ENCODE data around the gene PHKA1.
A peak's percentile ranks its signal among the peaks of the same experiment; 100 is the strongest.

The PHKA1 gene

DNA sequence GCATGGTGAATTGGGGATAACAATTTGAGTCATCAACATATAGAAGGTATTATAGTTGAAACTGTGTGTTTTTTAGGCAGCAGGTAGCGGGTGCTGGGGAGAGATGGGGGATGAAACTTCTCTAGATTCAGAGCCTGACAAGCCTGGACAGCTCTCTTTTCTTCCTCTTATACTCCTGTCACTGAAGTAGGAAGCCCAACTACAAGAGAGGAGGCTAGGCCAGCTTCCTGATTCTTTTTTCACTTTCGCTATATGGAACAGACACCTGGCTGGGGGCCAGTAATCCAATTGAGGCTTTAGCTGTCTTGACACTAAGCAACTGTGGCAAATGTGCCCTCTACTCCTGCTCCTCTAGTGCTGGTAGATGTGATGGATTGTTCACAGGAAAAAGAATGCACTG is 69.2 kb downstream of the PHKA1 start:
- CTCF ChIA-PET: no interaction called here

DNA sequence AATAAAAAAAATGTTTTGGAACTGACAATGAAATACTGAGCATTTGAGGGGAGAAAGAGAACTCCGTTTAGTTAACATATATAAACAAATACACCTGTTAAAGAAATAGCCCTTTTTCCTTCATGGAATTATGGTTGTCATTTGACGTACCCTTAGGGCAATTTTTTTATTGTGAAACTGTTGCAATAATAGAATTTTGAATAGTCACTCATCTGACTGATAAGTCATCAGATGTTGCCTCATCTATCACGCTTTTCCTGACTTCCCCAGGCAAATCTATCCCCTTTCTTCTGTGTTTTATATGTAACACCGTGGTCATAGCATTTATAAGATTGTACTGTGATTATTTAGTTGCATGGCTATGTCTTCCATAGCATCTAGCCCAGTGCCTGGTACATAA is 72.5 kb downstream of the PHKA1 start:
- POLR2A ChIA-PET: no interaction called here
- H3K36me3 ChIP-seq (ENCODE audit: control insufficient read depth in 4 of 4, insufficient read depth in 4 of 4, low read length in 3 of 4): no peaks in the 10 kb centered on the region
- no peak overlapping the region for H3K4me3 ChIP-seq (ENCODE audit: control insufficient read depth in 1 of 7, extremely low read depth in 1 of 7, insufficient read depth in 4 of 7, low read depth in 2 of 7, low read length in 6 of 7)
- 80% methylated on average over 1 of the region's 4 CpGs for WGBS (ENCODE audit: insufficient coverage)
- peaks cover 0 to 4% (median 0%) of the 10 kb centered on the region in 4 experiments for H3K4me1 ChIP-seq (ENCODE audit: control extremely low read depth in 1 of 4, control insufficient read depth in 4 of 4, insufficient read depth in 4 of 4, low read length in 3 of 4)
- H3K27ac ChIP-seq (ENCODE audit: insufficient read depth in 1 of 2, low read depth in 1 of 2, low read length in 2 of 2, poor library complexity in 1 of 2, severe bottlenecking in 2 of 2): no peak overlapping the region
- DNase-seq: no peak
- peaks cover 0 to 1% (median 0%) of the 10 kb centered on the region in 5 experiments for H3K9me3 ChIP-seq (ENCODE audit: control extremely low read depth in 1 of 5, control insufficient read depth in 4 of 5, insufficient read depth in 2 of 5, low read depth in 1 of 5, low read length in 4 of 5)
- H3K27me3 ChIP-seq (replicated peaks in 2 of 5; ENCODE audit: control insufficient read depth in 4 of 5, insufficient read depth in 5 of 5, low read length in 4 of 5): no peaks in the 10 kb centered on the region
- CTCF ChIA-PET: no interaction called here

More for the DNA sequence above, 69.2 kb downstream of the PHKA1 start:
- Histone ChIP-seq H3K9me3 (ENCODE audit: control extremely low read depth in 1 of 5, control insufficient read depth in 4 of 5, insufficient read depth in 2 of 5, low read depth in 1 of 5, low read length in 4 of 5) (no peaks in the 10 kb centered on the region), H3K27ac (ENCODE audit: insufficient read depth in 1 of 2, low read depth in 1 of 2, low read length in 2 of 2, poor library complexity in 1 of 2, severe bottlenecking in 2 of 2) (no peak overlapping the region), H3K36me3 (ENCODE audit: control insufficient read depth in 4 of 4, insufficient read depth in 4 of 4, low read length in 3 of 4) (peaks cover 0 to 2% (median under 1%) of the 10 kb centered on the region in 4 experiments), H3K4me3 (ENCODE audit: control insufficient read depth in 1 of 7, extremely low read depth in 1 of 7, insufficient read depth in 4 of 7, low read depth in 2 of 7, low read length in 6 of 7) (no peak overlapping the region), H3K27me3 (replicated peaks in 2 of 5; ENCODE audit: control insufficient read depth in 4 of 5, insufficient read depth in 5 of 5, low read length in 4 of 5) (no peaks in the 10 kb centered on the region), H3K4me1 (ENCODE audit: control extremely low read depth in 1 of 4, control insufficient read depth in 4 of 4, insufficient read depth in 4 of 4, low read length in 3 of 4) (peaks cover 0 to 4% (median 0%) of the 10 kb centered on the region in 4 experiments)
- POLR2A ChIA-PET: no interaction called here
- WGBS (ENCODE audit: insufficient coverage): 75% methylated on average over 2 of the region's 2 CpGs
- peak; percentile 3 to 40 (median 33) for DNase-seq

DNA sequence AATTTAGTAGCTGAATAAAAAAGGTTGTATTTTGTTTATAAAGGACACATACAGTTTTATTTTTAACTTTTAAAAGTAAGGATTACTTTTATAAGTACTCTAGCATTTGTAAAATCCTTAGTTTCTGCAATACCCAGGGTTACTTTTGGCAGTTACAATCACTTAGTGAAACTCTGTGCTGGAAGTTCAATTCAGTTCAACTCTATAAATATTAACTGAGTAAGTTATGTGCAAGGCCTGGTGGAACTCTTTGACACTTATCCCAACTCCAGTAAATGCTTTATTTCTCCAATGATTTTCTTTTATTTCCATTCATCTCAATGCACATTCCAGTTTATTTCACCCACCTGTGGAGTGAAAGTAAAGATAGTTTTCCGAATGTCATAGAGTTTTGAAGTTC is 78.2 kb downstream of the PHKA1 start:
- no peak overlapping the region for H3K27ac ChIP-seq (ENCODE audit: insufficient read depth in 1 of 2, low read depth in 1 of 2, low read length in 2 of 2, poor library complexity in 1 of 2, severe bottlenecking in 2 of 2)
- ChIA-PET POLR2A (no interaction called here), CTCF (no interaction called here)
- peaks cover 0 to 11% (median 0%) of the 10 kb centered on the region in 4 experiments for H3K36me3 ChIP-seq (ENCODE audit: control insufficient read depth in 4 of 4, insufficient read depth in 4 of 4, low read length in 3 of 4)
- no CpG with 5 or more reads among the region's 1 CpG for whole genome bisulfite sequencing (ENCODE audit: insufficient coverage)
- H3K4me3 ChIP-seq (ENCODE audit: control insufficient read depth in 1 of 7, extremely low read depth in 1 of 7, insufficient read depth in 4 of 7, low read depth in 2 of 7, low read length in 6 of 7): no peak overlapping the region
- no peak for DNase-seq
- peaks cover 0 to 3% (median 0%) of the 10 kb centered on the region in 5 experiments for H3K9me3 ChIP-seq (ENCODE audit: control extremely low read depth in 1 of 5, control insufficient read depth in 4 of 5, insufficient read depth in 2 of 5, low read depth in 1 of 5, low read length in 4 of 5)
- H3K4me1 ChIP-seq (ENCODE audit: control extremely low read depth in 1 of 4, control insufficient read depth in 4 of 4, insufficient read depth in 4 of 4, low read length in 3 of 4): no peaks in the 10 kb centered on the region
- H3K27me3 ChIP-seq (replicated peaks in 2 of 5; ENCODE audit: control insufficient read depth in 4 of 5, insufficient read depth in 5 of 5, low read length in 4 of 5): no peaks in the 10 kb centered on the region

DNA sequence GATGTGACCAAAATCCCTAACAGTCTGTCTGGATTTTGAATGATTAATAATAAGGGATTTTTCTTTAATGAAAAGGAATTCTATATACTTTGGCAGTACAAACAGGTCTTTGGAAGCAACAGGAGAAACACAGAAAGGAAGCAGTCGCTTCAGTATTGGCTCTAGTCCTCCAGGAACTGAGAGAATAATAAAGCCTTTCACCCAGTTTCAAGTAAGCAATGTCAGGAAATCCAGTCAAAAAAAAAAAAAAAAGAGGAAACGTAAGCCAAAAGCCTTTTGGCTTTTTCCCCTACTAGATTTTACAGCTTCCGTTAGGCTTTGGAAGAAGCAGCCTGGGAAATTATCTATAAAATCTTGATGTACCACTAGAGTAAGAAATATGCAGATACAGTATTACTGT is 79.8 kb downstream of the PHKA1 start:
- DNase-seq: no peak
- Histone ChIP-seq H3K4me1 (ENCODE audit: control extremely low read depth in 1 of 4, control insufficient read depth in 4 of 4, insufficient read depth in 4 of 4, low read length in 3 of 4) (no peaks in the 10 kb centered on the region), H3K27ac (ENCODE audit: insufficient read depth in 1 of 2, low read depth in 1 of 2, low read length in 2 of 2, poor library complexity in 1 of 2, severe bottlenecking in 2 of 2) (no peak overlapping the region), H3K4me3 (ENCODE audit: control insufficient read depth in 1 of 7, extremely low read depth in 1 of 7, insufficient read depth in 4 of 7, low read depth in 2 of 7, low read length in 6 of 7) (no peak overlapping the region), H3K9me3 (ENCODE audit: control extremely low read depth in 1 of 5, control insufficient read depth in 4 of 5, insufficient read depth in 2 of 5, low read depth in 1 of 5, low read length in 4 of 5) (peaks cover 0 to 3% (median 0%) of the 10 kb centered on the region in 5 experiments), H3K36me3 (ENCODE audit: control insufficient read depth in 4 of 4, insufficient read depth in 4 of 4, low read length in 3 of 4) (peaks cover 0 to 11% (median 0%) of the 10 kb centered on the region in 4 experiments), H3K27me3 (replicated peaks in 2 of 5; ENCODE audit: control insufficient read depth in 4 of 5, insufficient read depth in 5 of 5, low read length in 4 of 5) (no peaks in the 10 kb centered on the region)
- WGBS (ENCODE audit: insufficient coverage): no CpG with 5 or more reads among the region's 3 CpGs
- CTCF ChIA-PET: no interaction called here
- POLR2A ChIA-PET: no interaction called here

DNA sequence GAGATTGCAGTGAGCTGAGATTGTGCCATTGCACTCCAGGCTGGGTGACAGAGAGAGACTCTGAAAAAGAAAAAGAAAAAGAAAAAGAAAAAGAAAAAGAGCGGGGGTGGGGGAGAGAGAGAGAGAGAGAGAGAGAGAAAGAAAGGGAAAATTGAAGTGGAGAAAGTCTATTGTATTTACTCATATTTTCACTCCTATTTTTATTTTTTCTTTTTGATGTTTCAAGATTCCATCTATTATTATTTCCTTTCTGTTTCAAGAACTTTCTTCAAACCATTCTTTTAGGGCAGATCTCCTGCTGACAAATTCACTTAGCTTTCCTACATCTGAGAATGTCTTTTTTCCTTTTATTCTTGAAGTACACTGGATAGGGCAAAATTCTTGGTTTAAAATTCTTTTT is 83.9 kb downstream of the PHKA1 start:
- Histone ChIP-seq H3K36me3 (ENCODE audit: control insufficient read depth in 4 of 4, insufficient read depth in 4 of 4, low read length in 3 of 4) (peaks cover 0 to 11% (median 0%) of the 10 kb centered on the region in 4 experiments), H3K9me3 (ENCODE audit: control extremely low read depth in 1 of 5, control insufficient read depth in 4 of 5, insufficient read depth in 2 of 5, low read depth in 1 of 5, low read length in 4 of 5) (peaks cover 0 to 1% (median 0%) of the 10 kb centered on the region in 5 experiments), H3K4me1 (ENCODE audit: control extremely low read depth in 1 of 4, control insufficient read depth in 4 of 4, insufficient read depth in 4 of 4, low read length in 3 of 4) (no peaks in the 10 kb centered on the region), H3K4me3 (ENCODE audit: control insufficient read depth in 1 of 7, extremely low read depth in 1 of 7, insufficient read depth in 4 of 7, low read depth in 2 of 7, low read length in 6 of 7) (no peak overlapping the region), H3K27me3 (replicated peaks in 2 of 5; ENCODE audit: control insufficient read depth in 4 of 5, insufficient read depth in 5 of 5, low read length in 4 of 5) (no peaks in the 10 kb centered on the region), H3K27ac (ENCODE audit: insufficient read depth in 1 of 2, low read depth in 1 of 2, low read length in 2 of 2, poor library complexity in 1 of 2, severe bottlenecking in 2 of 2) (no peak overlapping the region)
- ChIA-PET CTCF (no interaction called here), POLR2A (no interaction called here)
- no CpG with 5 or more reads among the region's 1 CpG for WGBS (ENCODE audit: insufficient coverage)
- DNase-seq: no peak

DNA sequence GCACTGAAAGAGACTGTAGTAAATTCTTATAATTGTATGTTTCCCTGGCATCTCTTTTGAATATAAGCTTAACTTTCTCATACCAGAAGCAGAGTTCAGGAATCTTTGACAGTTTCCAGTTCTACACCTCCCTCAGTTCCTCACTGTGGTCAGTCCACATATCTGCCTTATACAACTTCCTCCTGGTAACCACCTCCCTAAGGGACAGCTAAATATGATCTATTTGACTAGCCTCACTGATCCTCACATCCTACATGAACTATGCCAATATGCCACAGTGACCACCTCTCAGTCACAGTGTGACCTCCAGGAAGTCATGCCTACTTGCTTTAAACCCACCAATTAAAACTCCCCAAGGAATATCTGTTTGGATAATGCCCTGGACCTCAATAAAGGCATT is 89.9 kb downstream of the PHKA1 start:
- H3K4me3 ChIP-seq (ENCODE audit: control insufficient read depth in 1 of 7, extremely low read depth in 1 of 7, insufficient read depth in 4 of 7, low read depth in 2 of 7, low read length in 6 of 7): no peak overlapping the region
- ChIA-PET POLR2A (no interaction called here), CTCF (no interaction called here)
- H3K4me1 ChIP-seq (ENCODE audit: control extremely low read depth in 1 of 4, control insufficient read depth in 4 of 4, insufficient read depth in 4 of 4, low read length in 3 of 4): no peaks in the 10 kb centered on the region
- H3K27ac ChIP-seq (ENCODE audit: insufficient read depth in 1 of 2, low read depth in 1 of 2, low read length in 2 of 2, poor library complexity in 1 of 2, severe bottlenecking in 2 of 2): no peak overlapping the region
- peaks cover 0 to 18% (median 5%) of the 10 kb centered on the region in 4 experiments for H3K36me3 ChIP-seq (ENCODE audit: control insufficient read depth in 4 of 4, insufficient read depth in 4 of 4, low read length in 3 of 4)
- H3K9me3 ChIP-seq (ENCODE audit: control extremely low read depth in 1 of 5, control insufficient read depth in 4 of 5, insufficient read depth in 2 of 5, low read depth in 1 of 5, low read length in 4 of 5): no peaks in the 10 kb centered on the region
- no peak for DNase-seq
- no peaks in the 10 kb centered on the region for H3K27me3 ChIP-seq (replicated peaks in 2 of 5; ENCODE audit: control insufficient read depth in 4 of 5, insufficient read depth in 5 of 5, low read length in 4 of 5)

DNA sequence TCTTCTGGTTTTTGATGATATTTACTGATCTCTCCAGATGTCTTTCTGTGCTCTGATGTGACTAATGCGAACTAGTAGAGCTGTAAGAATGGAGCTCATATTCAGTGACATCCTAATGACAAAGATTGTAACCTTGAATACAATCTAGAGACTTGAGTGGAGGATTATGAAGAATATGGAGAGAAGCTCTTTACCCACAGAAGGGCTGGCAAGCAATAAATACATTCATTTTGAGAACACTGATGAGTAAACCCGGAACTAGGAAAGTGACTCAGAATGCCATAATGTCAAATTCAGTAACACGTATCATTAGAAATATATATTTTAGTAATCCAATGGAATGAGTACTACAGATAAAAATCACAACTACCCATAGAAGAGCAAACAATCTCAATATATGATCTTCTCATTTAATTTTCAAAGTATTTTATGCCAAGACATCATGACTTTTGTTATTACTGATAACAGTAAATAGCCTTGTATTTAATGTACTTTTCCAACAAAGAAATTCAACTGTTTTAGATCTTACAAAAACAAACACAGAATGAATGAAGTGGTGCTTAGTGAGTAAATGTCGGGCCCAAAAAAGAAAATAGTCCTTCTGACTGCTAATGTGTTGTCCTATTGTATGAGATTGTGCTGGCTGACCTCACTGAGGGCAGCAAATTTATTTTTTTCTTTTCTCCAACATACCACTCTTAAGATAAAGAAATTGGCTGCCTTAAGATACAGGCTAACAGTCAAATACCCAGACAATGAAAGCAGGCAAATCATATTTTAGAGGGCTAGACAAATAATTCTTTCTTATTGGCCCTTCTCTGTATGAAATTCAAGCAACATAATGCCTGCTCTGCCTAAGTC is 92.3 kb downstream of the PHKA1 start:
- H3K36me3 ChIP-seq (ENCODE audit: control insufficient read depth in 4 of 4, insufficient read depth in 4 of 4, low read length in 3 of 4): peaks cover 0 to 21% (median 5%) of the 10 kb centered on the region in 4 experiments
- no CpG with 5 or more reads among the region's 4 CpGs for WGBS (ENCODE audit: insufficient coverage)
- no peaks in the 10 kb centered on the region for H3K27me3 ChIP-seq (replicated peaks in 2 of 5; ENCODE audit: control insufficient read depth in 4 of 5, insufficient read depth in 5 of 5, low read length in 4 of 5)
- H3K27ac ChIP-seq (ENCODE audit: insufficient read depth in 1 of 2, low read depth in 1 of 2, low read length in 2 of 2, poor library complexity in 1 of 2, severe bottlenecking in 2 of 2): no peak overlapping the region
- no peak overlapping the region for H3K4me3 ChIP-seq (ENCODE audit: control insufficient read depth in 1 of 7, extremely low read depth in 1 of 7, insufficient read depth in 4 of 7, low read depth in 2 of 7, low read length in 6 of 7)
- no peak for DNase-seq
- no peaks in the 10 kb centered on the region for H3K9me3 ChIP-seq (ENCODE audit: control extremely low read depth in 1 of 5, control insufficient read depth in 4 of 5, insufficient read depth in 2 of 5, low read depth in 1 of 5, low read length in 4 of 5)
- POLR2A ChIA-PET: no interaction called here
- CTCF ChIA-PET: no interaction called here
- H3K4me1 ChIP-seq (ENCODE audit: control extremely low read depth in 1 of 4, control insufficient read depth in 4 of 4, insufficient read depth in 4 of 4, low read length in 3 of 4): no peaks in the 10 kb centered on the region

Measured in common myeloid progenitor, CD34-positive (primary cell).